Sigmoid colon (tissue), 4 donors: ENCODE results near the gene GOLGA8M.
"Not testable (repeated sequence)": the region's sequence is repeated elsewhere in the genome, so short reads cannot be mapped to it uniquely, and the experiment has no call there.

Source experiments
- CTCF ChIP-seq, 4 experiments: fragments of 450-650 bp in 3 of 4; fragments of 200-600 bp in 1 of 4; IDR thresholded peaks; one replicate each; pipeline ENCODE4 v1.5.1; 2016 to 2019; ENCODE audit warnings: antibody characterized with exemption in 4 of 4, mild to moderate bottlenecking in 3 of 4, moderate library complexity in 2 of 4
- EP300 ChIP-seq, 4 donors: sonication (generic); formaldehyde crosslinking; IDR thresholded peaks; one replicate each; pipeline ENCODE4 v1.6.1; 2017; ENCODE audit warnings: antibody characterized with exemption in 4 of 4
- POLR2A ChIP-seq, 2 donors: fragments of 450-650 bp; IDR thresholded peaks; one replicate each; pipeline ENCODE4 v1.6.1; 2016; ENCODE audit warnings: antibody characterized with exemption in 2 of 2, mild to moderate bottlenecking in 2 of 2, moderate library complexity in 2 of 2
- POLR2AphosphoS5 ChIP-seq, 4 donors: sonication (generic); formaldehyde crosslinking; IDR thresholded peaks; one replicate each; pipeline ENCODE4 v1.6.1; 2017; ENCODE audit warnings: antibody characterized with exemption in 4 of 4

DNA sequence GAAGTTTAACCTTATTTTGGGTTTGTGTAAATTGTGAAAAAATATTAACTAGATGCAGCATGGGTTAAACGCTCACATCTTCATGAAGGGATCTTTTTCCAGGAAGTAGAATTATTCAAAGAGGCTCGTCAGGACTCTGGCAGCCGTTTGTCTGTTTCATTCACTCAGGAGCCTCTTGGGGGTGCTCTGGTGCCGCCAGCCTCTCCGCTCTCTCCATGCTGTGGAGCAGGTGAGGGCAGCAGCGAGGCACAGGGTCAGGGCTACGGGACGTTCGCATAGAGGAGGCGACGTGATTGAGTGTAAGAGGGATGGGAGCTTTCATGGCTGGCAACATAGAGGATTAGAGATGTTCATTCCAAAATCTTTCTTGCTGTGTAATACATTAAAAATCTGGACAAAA is 48.5 kb downstream of the GOLGA8M start:
- TF ChIP-seq CTCF, POLR2A, POLR2AphosphoS5, EP300 (IDR thresholded peaks at IDR 0.05): not testable (repeated sequence)
